Measurements from ENCODE around the gene DDX10.

DDX10 gene

DNA sequence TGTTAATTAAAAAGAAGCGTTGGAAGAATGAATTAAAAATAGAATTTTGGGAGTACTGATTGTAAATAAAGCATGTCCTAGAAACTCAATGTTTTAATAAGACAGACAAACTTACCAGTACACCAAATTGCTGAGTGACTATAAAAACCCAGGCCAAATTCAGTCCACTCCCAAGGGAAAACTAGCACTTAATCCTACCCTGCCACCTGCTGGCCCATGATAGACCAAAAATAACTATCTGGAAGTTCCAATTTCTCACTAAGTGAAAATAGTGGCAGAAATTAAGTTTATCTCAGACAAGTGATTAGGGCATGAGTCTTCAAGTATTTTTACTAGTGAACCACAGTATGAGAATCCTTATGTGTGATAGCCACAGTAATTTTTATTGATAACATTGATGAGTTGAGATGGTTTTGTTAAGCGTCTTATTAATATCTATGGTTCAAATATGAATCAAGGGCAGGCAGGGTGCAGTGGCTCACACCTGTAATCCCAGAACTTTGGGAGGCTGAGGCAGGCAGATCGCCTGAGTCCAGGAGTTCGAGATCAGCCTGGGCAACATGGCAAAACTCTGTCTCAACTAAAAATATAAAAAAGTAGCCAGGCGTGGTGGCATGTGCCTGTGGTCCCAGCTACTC is 9.8 kb upstream of the DDX10 start:
- peak; percentile 63 for DNase-seq (ENCODE audit: low spot score)

DNA sequence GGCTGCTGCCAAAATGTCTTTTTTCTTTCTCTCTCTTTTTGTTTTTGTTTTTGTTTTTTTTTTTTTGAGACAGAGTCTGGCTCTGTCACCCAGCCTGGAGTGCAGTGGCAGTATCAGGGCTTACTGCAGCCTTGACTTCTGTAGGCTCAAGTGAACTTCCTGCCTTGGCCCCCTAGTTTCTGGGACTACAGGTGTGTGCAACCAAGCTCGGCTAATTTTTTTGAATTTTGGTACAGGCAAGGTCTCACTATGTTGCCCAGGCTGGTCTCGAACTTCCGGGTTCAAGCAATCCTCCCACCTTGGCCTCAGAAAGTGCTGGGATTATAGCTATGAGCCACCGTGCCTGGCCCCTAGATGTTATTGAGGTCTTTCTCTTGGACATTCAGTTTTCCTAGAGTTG is 2.2 kb upstream of the DDX10 start:
- DNase-seq (ENCODE audit: low spot score): peak; percentile 27

DNA sequence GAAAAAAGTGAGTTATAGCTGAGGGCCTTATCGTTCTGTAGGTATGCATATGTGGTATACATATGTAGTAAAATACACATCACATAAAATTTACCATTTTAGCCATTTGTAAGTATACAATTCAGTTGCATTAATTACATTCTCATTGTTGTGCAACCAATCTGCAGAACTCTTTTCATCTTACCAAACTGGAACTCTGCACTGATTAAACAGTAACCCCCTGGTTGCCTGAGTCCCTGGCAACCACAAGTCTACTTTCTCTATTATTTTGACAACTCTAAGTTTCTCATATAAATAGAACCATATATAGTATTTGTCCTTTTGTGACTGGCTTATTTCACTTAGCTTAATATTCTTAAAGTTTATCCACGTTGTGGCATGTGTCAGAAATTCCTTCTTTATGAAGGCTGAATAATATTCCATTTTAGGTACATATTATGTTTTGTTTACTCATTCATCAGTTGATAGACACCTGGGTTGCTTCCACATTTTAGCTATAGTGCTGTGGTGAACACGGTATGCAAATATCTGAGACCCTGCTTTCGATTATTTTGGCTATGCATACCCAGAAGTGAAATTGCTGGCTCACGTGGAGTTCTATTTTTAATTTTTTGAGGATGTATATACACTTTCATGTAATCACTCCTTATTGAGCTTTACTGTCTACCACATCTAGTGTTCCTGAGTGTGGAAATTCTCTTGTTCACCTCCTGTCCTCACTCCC is 1.6 kb upstream of the DDX10 start:
- DNase-seq (ENCODE audit: low spot score): peak; percentile 75

DNA sequence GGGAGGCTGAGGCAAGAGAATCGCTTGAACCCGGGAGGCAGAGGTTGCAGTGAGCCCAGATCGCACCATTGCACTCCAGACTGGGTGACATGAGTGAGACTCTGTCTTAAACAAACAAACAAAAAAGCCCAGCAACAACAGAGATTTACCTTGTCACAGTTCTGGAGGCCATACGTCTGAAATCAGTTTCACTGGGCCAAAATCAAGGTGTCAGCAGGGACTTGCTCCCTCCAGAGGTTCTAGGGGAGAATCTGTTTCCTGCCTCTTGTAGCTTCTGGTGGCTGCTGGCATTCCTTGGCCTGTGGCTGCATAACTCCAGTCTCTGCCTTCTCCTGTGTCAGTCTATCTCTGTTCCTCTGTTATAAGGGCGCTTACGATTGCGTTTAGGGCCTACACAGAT is 1.5 kb downstream of the DDX10 start:
- DNase-seq (ENCODE audit: low spot score): peak; percentile 25

DNA sequence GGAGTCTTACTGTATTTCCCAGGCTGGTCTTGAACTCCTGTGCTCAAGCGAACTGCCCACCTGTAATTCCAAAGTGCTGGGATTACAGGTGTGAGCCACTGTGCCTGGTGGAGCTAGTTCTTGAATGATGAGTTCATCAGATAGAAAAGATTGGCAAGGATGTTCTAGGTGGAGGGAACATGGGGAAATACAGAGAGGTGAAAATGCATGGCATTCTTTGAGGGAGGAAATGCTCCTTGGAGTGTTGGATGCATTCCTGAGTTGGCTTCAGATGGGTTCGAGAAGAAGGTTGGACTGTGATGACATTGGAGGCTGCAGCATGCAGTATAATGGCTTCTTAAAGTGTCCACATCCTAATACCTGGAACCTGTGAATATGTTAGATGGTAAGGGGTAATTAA is 4.4 kb downstream of the DDX10 start:
- no peak for DNase-seq (ENCODE audit: low spot score)

DNA sequence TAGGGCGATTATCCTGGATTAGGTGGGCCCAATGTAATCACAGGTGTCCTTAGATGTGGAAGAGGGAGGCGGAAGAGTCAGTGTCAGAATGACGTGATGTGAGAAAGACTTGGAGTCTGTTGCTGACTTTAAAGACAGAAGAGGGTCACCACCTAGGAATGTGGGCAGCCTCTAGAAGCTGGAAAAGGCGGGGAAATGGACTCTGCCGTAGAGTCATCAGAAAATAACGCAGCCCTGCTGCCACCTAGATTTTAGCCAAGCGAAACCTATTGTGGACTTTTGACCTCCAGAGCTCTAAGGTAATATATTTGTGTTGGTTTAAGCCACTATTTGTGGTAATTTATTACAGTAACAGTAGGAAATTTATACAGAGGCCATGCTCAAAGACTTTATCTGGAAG is 4.8 kb downstream of the DDX10 start:
- DNase-seq (ENCODE audit: low spot score): no peak

DNA sequence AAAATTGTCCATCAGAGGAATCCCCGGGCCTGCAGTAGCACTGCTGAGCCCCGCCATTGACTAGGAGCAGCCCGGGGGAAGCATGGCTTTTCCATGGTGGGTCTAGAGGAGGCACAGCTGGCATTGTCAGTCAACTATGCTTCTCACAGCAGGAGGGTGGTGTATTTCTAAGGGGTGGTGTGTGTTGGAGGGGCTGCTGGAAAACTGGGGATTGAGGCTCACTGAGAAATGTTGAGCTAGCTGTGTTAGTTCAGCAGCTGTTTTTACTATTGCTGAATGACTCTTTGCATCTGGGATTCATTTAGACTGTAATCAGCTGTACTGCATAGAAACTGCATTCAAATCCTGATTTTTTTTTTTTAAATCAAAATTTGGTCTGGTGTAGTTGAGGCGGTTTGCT is 5.6 kb downstream of the DDX10 start:
- DNase-seq (ENCODE audit: low spot score): no peak

DNA sequence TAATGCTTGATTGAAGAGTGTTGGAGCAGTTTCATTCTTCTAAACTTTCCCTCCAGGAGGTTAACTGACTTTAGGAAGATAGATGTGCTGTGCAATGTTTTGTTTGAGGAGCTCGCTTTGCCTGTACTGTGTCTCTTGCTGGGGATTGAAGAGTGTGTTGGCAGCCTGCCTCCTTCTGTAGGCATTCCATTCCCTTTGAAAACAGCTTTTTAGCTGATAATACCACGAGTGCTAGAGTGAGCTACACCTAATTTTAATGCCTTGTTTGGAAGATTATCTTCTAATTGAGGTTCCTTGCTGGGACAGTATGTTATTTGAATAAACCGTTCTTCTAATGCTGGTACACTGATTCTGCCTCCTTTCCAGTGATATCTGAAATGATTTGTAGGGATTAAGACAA is 7.2 kb downstream of the DDX10 start:
- DNase-seq (ENCODE audit: low spot score): no peak

DNA sequence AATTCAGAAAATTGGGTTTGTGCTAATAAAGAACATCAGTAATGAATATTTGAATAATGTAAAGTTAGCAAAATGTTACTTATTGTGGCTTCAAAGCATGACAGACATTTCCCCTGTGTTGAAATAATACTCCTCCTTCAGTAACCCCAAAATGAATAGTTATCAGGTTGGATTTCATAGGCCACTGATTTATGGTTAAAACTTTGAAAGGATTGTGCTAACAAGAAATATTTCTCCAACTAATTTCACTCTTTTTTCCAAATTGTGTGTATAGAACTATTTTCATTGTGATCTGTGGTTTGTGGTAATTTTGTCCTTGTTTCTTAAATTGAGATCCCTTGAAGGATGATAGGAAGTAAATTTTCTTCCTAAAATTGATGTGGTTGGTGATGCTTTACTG is 7.9 kb downstream of the DDX10 start:
- DNase-seq (ENCODE audit: low spot score): no peak

DNA sequence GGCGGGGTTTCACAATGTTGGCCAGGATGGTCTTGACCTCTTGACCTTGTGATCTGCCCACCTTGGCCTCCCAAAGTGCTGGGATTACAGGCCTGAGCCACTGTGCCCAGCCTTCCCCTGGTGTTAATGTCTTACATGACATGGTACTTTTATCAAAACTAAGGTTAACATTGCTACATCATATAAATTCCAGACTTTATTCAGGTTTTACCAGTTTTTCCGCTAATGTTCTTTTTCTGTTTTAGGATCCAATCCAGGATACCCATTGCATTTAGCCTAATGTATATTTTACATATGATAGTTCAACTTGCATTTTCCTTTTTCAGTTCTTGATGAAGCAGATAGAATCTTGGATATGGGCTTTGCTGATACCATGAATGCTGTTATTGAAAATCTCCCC is 14.2 kb downstream of the DDX10 start:
- no peak for DNase-seq (ENCODE audit: low spot score)

DNA sequence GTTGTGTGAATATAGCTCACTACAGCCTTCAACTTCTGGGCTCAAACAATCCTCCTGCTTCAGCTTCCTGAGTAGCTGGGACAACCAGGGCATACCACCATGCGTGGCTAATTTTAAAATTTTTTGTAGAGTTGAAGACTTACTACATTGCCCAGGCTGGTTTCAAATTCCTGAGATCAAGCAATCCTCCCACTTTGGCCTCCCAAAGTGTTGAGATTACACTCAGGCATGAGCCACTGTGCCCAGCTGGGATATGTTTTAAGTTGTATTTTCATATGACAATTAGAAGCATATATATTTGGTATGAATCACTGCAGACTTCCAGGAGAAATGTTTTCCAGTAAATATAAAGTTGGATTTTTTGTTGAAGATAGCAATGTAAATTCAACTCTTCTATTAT is 15.4 kb downstream of the DDX10 start:
- no peak for DNase-seq (ENCODE audit: low spot score)

DNA sequence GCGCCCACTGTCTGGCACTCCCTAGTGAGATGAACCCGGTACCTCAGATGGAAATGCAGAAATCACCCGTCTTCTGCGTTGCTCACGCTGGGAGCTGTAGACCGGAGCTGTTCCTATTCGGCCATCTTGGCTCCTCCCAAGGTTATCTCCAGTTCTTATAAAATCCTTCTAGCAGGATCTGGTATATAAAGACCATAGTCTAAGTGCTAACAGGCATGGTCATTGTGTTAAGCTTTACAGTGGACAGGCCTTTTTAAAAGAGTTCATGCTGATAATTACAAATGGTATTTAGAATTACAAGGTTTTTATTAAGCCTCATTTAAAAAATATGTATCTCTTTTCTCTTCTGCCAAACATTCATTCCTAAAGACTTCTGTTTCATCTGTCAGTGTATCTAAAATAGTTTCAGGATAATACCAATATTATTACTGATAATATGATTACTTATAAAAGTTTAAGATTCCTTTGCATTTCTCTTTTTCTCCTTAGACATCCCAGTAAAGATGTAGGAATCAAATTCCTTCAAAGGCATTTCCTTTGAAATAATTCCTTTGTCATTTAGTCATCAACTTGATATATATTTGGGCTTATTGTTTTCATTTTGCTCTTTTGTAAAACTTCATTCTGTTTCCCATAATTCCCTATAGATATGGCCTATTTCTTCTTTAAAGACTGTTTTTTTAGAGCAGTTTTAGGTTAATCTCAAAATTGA is 20.7 kb downstream of the DDX10 start:
- no peak for DNase-seq (ENCODE audit: low spot score)

DNA sequence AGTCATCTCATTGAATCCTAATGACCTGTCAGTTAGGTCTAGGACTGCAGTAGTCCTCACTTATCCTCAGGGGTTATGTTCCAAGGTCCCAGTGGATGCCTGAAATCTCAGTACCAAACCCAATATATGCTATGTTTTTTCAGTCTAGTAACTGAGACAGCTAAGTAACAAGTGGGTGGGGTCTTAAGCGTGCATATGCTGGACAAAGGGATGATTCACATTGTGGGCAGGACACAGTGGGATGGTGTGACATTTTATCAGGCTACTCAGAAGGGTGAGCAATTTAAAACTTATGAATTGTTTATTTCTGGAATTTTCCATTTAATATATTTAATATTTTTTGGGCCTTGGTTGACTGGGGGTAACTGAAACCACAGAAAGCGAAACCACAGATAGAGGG is 29.0 kb downstream of the DDX10 start:
- no peak for DNase-seq (ENCODE audit: low spot score)

DNA sequence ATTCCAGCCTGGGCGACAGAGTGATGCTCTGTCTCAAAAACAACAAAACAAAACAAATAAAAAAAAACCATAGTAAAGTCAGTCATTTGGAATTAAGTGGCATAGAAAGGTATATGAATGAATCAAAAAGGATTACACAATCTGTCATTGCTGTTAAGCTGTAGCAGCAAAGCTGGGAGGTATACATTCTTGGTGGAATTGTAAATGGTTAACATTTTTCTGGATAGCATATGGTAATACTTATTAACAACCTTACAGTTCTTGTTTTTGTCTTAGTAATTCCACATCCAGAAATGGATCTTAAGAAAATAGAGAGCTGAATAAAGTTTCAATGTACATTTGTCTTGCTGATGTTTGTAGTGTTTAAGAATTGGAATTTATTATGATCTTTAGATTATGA is 30.0 kb downstream of the DDX10 start:
- DNase-seq (ENCODE audit: low spot score): no peak

DNA sequence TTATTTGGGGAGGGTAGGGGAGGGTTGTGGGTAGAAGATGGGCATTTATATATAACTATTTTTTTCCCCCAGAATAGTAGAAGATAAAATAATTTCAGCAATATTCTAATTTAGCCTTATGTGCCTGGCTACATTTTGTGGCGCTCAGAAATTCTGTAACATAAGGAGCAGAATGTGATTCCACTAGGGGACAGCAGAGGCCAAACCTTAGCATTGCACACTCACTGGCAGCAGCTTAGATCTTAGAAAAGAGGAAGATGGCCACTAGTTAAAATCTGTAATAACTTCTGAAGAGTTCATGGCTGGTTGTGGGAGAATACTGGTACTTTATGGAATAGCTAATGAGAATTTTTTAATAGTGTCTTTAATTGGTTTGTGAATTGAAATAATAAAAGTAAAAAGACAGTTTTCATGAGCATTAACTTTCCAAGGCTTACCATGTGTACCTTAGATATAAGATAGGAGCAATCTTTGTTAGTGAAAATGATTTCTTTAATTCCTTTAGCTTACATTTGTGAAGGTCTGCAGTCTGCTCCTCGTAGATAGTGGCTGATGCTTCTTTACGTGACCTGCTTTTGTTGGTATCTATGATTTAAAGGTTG is 33.1 kb downstream of the DDX10 start:
- DNase-seq (ENCODE audit: low spot score): peak; percentile 80

DNA sequence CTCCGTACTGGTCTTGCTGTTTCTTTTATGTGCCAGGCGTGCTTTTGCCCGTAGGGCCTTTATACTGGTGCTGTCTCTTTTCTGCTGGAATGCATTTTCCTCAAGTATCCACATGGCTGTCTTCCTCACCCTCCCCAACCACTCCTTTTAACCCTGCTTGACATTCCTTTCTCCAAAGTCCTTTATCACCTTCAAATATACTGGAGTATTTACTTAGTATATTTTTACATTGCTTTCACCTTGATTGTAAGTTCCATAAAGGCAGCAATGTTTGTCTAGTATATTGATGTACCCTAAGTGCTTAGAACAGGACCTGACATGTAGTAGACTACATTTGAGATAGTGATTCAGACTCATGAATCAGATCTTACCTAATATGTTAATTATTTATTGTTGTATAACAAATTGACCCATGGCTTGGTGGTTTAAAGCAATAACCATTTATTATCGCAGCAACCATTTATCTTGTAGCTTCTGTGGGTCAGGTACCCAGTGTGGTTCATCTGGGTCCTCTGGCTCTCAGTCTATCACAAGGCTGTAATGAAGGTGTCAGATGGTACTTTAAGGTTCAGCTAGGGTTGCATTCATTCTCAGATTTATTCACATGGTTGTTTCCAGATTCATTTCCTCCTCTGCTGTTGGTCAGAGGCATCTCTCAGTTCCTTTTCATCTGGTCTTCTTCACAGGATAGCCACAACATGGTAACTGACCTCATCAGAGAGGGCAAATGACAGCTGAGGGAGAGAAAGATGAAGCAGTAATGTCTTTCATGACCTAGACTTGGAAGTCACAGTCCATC is 34.2 kb downstream of the DDX10 start:
- no peak for DNase-seq (ENCODE audit: low spot score)

DNA sequence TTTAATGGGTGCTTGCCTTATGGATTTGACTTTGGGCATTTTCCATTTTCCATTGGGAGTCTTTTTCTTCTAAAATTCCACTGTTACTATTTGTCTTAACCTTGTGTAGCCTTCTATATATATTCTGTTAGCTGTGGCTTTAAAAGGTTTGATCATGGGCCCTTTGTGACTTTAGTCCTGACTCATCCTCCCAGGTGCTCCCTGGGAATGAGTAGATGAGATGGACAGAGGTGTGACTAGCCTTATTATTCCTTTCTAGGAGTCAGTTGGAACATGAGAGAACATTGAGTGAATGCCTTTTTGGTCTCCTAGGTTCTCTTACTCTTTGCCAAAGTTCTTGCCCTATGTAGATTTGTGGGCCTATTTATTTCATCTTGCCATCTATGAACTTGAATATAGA is 39.0 kb downstream of the DDX10 start:
- DNase-seq (ENCODE audit: low spot score): no peak

DNA sequence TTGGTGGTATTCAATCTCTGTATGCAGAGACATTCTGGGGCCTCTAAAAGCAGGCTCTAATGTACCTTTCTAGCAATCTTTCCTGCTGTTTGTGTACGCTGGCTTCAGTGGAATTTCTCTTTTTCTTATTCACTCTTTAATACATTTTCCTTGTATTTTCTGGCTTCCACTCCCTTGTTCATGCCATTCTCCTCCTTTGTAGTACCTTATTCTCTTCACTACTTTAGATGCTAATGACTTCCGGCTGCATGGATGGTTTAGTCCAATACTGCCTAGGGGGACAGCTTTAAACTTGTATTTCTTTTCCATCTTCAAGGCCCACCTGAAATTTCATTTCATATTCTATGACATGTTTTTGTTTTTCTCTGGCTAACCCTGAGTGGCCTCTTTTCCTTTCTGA is 40.2 kb downstream of the DDX10 start:
- no peak for DNase-seq (ENCODE audit: low spot score)

DNA sequence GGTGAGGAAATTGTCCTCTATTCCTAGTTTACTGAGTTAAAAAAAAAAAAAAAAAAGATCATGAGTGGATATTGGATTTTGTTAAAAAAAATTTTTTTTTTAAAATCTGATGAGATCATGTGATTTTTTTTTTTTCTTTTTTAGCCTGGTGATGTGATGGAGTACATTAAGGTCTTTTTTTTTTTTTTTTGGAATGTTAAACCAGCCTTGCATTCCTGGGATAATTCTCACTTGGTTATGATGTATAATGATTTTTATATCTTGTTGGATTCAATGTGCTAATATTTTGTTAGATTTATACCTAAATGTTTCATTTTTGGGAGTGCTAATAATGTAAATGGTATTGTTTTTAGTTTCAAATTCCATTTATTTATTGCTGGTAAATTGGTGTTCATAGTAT is 43.3 kb downstream of the DDX10 start:
- no peak for DNase-seq (ENCODE audit: low spot score)

DNA sequence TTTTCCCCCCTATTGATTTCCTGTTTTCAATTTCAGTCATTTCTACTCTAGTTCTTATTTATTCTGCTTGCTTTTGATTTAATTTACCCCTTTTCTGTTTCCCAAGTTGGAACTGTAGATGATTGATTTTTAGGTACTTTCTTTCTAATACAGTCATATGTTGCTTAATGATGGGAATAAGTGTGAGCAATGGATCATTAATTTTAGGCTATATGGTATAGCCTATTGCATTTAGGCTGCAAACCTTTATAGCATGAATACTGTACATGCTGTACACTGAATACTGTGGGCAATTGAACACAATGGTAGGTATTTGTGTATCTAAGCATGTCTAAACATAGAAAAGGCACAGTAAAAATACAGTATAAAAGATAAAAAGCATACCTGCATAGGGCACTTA is 44.9 kb downstream of the DDX10 start:
- no peak for DNase-seq (ENCODE audit: low spot score)

DNA sequence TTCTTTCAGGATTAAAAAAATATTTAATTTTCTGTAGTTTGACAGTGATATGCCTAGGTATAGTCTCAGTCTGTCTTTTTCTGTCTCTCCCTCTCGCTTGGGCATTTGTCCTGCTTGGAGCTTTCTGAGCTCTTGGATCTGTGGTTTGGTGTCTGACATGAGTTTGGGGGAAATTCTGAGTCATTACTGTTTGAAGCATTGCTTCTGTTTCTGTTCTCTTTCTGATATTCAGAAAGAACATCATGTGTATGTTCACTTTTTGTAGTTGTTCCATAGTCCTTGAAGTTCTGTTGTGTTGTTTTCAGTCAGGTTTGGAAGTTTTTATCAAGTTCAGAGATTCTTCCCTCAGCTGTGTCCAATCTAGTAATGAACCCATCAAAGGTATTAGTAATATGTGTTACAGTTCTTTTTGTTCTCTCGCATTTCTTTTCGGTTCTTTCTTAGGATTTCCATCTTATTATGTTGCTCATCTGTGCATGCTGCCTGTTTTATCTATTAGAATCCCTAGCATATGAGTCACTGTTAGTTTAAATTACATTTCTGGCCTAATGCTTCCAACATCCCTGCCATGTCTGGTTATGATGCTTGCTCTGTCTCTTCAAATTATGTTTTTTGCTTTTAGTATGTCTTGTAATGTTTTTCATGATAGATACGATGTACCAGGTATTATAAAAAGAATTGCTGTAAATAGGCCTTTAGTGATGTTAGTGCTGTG is 48.4 kb downstream of the DDX10 start:
- DNase-seq (ENCODE audit: low spot score): no peak

DNA sequence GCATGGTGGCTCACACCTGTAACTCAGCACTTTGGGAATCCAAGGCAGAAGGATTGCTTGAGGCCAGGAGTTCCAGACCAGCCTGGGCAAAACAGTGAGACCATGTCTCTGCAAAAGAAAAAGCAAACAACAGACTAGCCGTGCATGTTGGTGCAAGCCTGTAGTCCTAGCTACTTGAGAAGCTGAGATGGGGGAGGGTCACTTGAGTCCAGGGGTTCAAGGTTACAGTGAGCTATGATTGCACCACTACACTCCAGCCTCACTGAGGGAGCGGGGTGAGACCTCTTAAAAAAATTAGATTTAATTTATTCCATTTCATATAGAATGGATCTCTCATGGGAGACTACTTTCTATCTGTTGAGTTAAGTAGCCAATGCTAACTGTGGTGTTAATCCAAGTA is 50.4 kb downstream of the DDX10 start:
- no peak for DNase-seq (ENCODE audit: low spot score)
